Limb (tissue), 2 donors: ENCODE results near the gene OR2B3.
"Not testable (repeated sequence)": the region's sequence is repeated elsewhere in the genome, so short reads cannot be mapped to it uniquely, and the experiment has no call there.

Experiments
- DNase-seq, 2 donors: peaks; one replicate each; pipeline ENCODE4 v3.0.0-alpha.2; 2016; ENCODE audit errors: extremely low spot score in 2 of 2

The OR2B3 gene

GRCh38 chr6:29087213-29087612, at the start of gene OR2B3:
OR2B3 (minus strand) TSS chr6:29087313; CDS start chr6:29087248, 65 bp downstream.
- no peak for DNase-seq

- DNase-seq, result no peak
Observed at GRCh38 chr6:29131691-29132090, 44.6 kb upstream of the OR2B3 start.

GRCh38 chr6:29130644-29131043, 43.5 kb upstream of the OR2B3 start:
- no peak for DNase-seq

GRCh38 chr6:29129326-29130012, 42.4 kb upstream of the OR2B3 start:
- no peak for DNase-seq

GRCh38 chr6:29114964-29115363, 27.9 kb upstream of the OR2B3 start:
- DNase-seq, result not testable (repeated sequence)

- no peak for DNase-seq
Observed at GRCh38 chr6:29112135-29112534, 25.0 kb upstream of the OR2B3 start.

- no peak for DNase-seq
Observed at GRCh38 chr6:29107758-29108157, 20.6 kb upstream of the OR2B3 start, which contains the start of gene OR2J3. OR2J3 (plus strand) TSS chr6:29108058; CDS start chr6:29111891, 3,833 bp downstream.

GRCh38 chr6:29099190-29099589, 12.1 kb upstream of the OR2B3 start, which contains the start of gene OR2J1:
OR2J1 (plus strand) TSS chr6:29099490; CDS start chr6:29100943, 1,453 bp downstream.
- no peak for DNase-seq

- DNase-seq, result no peak
Observed at GRCh38 chr6:29097803-29098202, 10.7 kb upstream of the OR2B3 start.

GRCh38 chr6:29092957-29093356, 5.8 kb upstream of the OR2B3 start:
- no peak for DNase-seq

- no peak for DNase-seq
Observed at GRCh38 chr6:29082457-29082856, 4.7 kb downstream of the OR2B3 start.

GRCh38 chr6:29081312-29081711, 5.8 kb downstream of the OR2B3 start:
- DNase-seq, result no peak

- DNase-seq, result no peak
Observed at GRCh38 chr6:29079203-29079602, 7.9 kb downstream of the OR2B3 start.

- DNase-seq, result no peak
Observed at GRCh38 chr6:29071831-29072723, 15.0 kb downstream of the OR2B3 start.

- no peak for DNase-seq
Observed at GRCh38 chr6:29051680-29052079, 35.4 kb downstream of the OR2B3 start.

- no peak for DNase-seq
Observed at GRCh38 chr6:29045075-29045474, 42.0 kb downstream of the OR2B3 start, which contains the start of gene OR2W1. OR2W1 (minus strand) TSS chr6:29045175; CDS start chr6:29045175, 0 bp downstream.
